ENCODE data around the gene YWHAH. TPM values are rescaled to one million over a fixed set of nuclear protein-coding genes. Genes with fewer than 3 reads are reported as not detected.
A peak's percentile ranks its signal among the peaks of the same experiment; 100 is the strongest.

YWHAH gene
- total and polyA plus RNA-seq, 9 of the 15 experiments (the other 6 are each of a cell fraction or from before 2014, with no cell fraction given) = 32.0 to 177 (median 114) TPM

- TF ChIP-seq SMC3 (conservative IDR thresholded peaks at IDR 0.05; ENCODE audit: insufficient read depth, low read depth, low read length) (peak; percentile 54), RAD21 (CRISPR knock-in tag; conservative IDR thresholded peaks at IDR 0.05 in 1 of 2, IDR thresholded peaks at IDR 0.05 in 1 of 2) (peak; percentile 36 to 80; a peak in 3 of 4 replicates), MGA (IDR thresholded peaks at IDR 0.05) (peak; percentile 65), L3MBTL2 (IDR thresholded peaks at IDR 0.05) (peak; percentile 81), SIN3B (IDR thresholded peaks at IDR 0.05; ENCODE audit: low read depth) (0 out of 2 replicates have a peak, but pooled peaks have one; percentile 24), MAX (CRISPR knock-in tag; IDR thresholded peaks at IDR 0.05) (peak; percentile 77), TFAP4 (CRISPR knock-in tag; IDR thresholded peaks at IDR 0.05; ENCODE audit: borderline replicate concordance) (peak; percentile 58)
These were observed 25.6 kb downstream of the YWHAH start (continued) for GRCh38 chr22:31969789-31970489.
